MM.1S (cell line): ENCODE measurements around the gene DCUN1D4.

Source experiments
- DNase-seq: peaks from one replicate; pipeline ENCODE4 v3.0.0-alpha.2; 2015
- H2AFZ ChIP-seq: fragments of 300-600 bp; sonication (generic); 2 replicates; pipeline ENCODE4 v1.6.0; 2016; ENCODE audit warnings: antibody characterized with exemption, low read length
- H3F3A ChIP-seq: fragments of 300-600 bp; sonication (generic); 2 replicates; pipeline ENCODE4 v1.6.1; 2016; ENCODE audit warnings: mild to moderate bottlenecking, antibody characterized with exemption, low read length, moderate library complexity, mixed read lengths; ENCODE audit not compliant: insufficient read depth
- H3K27ac ChIP-seq: fragments of 300-600 bp; sonication (generic); 2 replicates; pipeline ENCODE4 v1.5.1; 2016; ENCODE audit warnings: mild to moderate bottlenecking, low read length
- H3K27me3 ChIP-seq: fragments of 300-600 bp; sonication (generic); replicated peaks from 2 replicates; pipeline ENCODE4 v1.6.0; 2016; ENCODE audit warnings: low read length; ENCODE audit not compliant: insufficient read depth
- H3K36me3 ChIP-seq: fragments of 300-600 bp; sonication (generic); replicated peaks from 2 replicates; pipeline ENCODE4 v1.6.1; 2016; ENCODE audit warnings: mild to moderate bottlenecking, low read length, mixed read lengths; ENCODE audit not compliant: insufficient read depth
- H3K4me1 ChIP-seq: fragments of 300-600 bp; sonication (generic); 2 replicates; pipeline ENCODE4 v1.6.1; 2016; ENCODE audit warnings: low read length, mixed read lengths
- H3K4me2 ChIP-seq: fragments of 300-600 bp; sonication (generic); 2 replicates; pipeline ENCODE4 v1.6.0; 2016; ENCODE audit warnings: low read depth, low read length
- H3K4me3 ChIP-seq: fragments of 300-600 bp; sonication (generic); 2 replicates; pipeline ENCODE4 v1.5.1; 2016; ENCODE audit warnings: low read length, mixed read lengths
- H3K79me2 ChIP-seq: fragments of 300-600 bp; sonication (generic); 2 replicates; pipeline ENCODE4 v1.6.1; 2016; ENCODE audit warnings: mixed run types, low read length, mixed read lengths
- H3K9ac ChIP-seq: fragments of 300-600 bp; sonication (generic); 2 replicates; pipeline ENCODE4 v1.6.1; 2016; ENCODE audit warnings: low read length, mixed read lengths
- H3K9me2 ChIP-seq: fragments of 300-600 bp; sonication (generic); replicated peaks from 2 replicates; pipeline ENCODE4 v1.6.1; 2016; ENCODE audit warnings: mild to moderate bottlenecking, low read length, mixed read lengths; ENCODE audit not compliant: insufficient read depth
- H3K9me3 ChIP-seq: fragments of 300-600 bp; sonication (generic); replicated peaks from 2 replicates; pipeline ENCODE4 v1.6.1; 2016; ENCODE audit warnings: mild to moderate bottlenecking, low read length, mixed read lengths; ENCODE audit not compliant: insufficient read depth
- H4K20me1 ChIP-seq: fragments of 300-600 bp; sonication (generic); 2 replicates; pipeline ENCODE4 v1.6.1; 2016; ENCODE audit warnings: mild to moderate bottlenecking, low read length, moderate library complexity, mixed read lengths; ENCODE audit not compliant: insufficient read depth
- EZH2 ChIP-seq: fragments of 300-600 bp; sonication (generic); optimal IDR thresholded peaks from 2 replicates; pipeline ENCODE3; 2017; ENCODE audit warnings: low read depth, mild to moderate bottlenecking, antibody characterized with exemption, low read length, mixed read lengths
- EZH2phosphoT487 ChIP-seq: fragments of 300-600 bp; sonication (generic); IDR thresholded peaks from 2 replicates; pipeline ENCODE4 v1.6.1; 2018; ENCODE audit warnings: antibody characterized with exemption, low read length
- TF ChIP-seq, protein P1 (sequence below): fragments of 300-600 bp; sonication (generic); IDR thresholded peaks from 2 replicates; pipeline ENCODE4 v1.5.1; 2016; ENCODE audit warnings: antibody characterized with exemption, low read length, mixed read lengths

DCUN1D4 gene

DNA sequence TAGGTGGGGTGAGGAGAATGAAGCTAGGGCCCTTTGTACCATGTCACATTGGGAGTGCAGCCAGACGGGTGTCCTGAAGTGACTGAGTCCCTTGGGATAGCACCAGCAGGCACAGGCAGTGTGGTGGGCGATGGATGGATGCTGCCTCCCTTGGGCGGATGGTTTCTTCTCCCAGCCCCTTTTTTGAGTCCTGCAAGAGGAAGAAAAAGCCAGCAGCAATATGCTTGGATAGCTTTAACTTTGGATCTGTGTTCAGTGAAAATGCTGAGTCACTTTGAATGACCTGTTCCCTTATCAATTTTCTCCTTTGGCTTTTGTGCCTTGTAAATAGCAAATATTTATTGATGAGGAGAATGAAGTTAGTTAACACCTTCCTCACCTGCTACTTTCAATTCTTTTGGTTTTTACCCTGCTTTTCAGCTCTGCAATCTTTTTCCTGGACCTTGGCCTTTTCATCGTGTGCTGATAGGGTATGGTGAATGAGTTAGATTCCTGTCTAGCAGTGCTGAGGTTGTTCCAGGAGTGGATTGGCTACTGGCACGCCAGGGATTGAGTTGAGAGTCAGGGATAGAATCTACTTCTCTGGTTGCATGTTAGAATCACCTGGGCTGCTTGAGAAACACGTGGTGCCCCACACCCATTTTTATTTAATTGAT, 10.2 kb downstream of the DCUN1D4 start:
- H3K4me2 ChIP-seq, result no peak overlapping the region
- TF ChIP-seq EZH2phosphoT487 (no peak), EZH2 (no peak)
- no peaks in the 10 kb centered on the region for H3K9me3 ChIP-seq
- no peaks in the 10 kb centered on the region for H3K27me3 ChIP-seq
- peaks cover 90% of the 10 kb centered on the region for H3K79me2 ChIP-seq
- no peak for DNase-seq
- no peaks in the 10 kb centered on the region for H3F3A ChIP-seq
- no peaks in the 10 kb centered on the region for H3K36me3 ChIP-seq
- 0 out of 2 replicates have a peak, but pooled peaks cover 5% of the 10 kb centered on the region for H3K4me1 ChIP-seq
- no peak overlapping the region for H3K27ac ChIP-seq
- H2AFZ ChIP-seq, result no peak overlapping the region
- H3K4me3 ChIP-seq, result no peak overlapping the region
- no peak overlapping the region for H3K9ac ChIP-seq
- no peaks in the 10 kb centered on the region for H3K9me2 ChIP-seq
- H4K20me1 ChIP-seq, result no peaks in the 10 kb centered on the region

DNA sequence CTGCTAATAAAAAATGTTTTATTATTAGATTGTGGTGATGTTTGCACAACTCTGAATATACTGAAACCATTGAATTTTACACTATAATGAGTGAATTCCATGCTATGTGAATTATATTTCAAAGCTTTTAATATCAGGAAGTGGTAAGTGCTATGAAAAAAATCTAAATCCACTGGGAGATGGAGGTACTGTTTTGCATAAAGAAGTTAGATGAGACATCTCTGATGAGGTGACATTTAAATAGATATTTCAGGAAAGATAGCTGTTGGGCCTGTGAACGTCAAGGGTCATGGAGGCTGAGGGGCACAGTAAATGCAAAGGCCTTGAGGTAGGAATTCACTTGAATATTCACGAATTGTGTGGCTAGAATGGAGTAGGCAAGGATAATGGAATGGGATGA, 12.3 kb downstream of the DCUN1D4 start:
- Histone ChIP-seq H3K9me3 (no peaks in the 10 kb centered on the region), H3K27me3 (no peaks in the 10 kb centered on the region), H3K4me3 (no peak overlapping the region), H3K79me2 (peaks cover 81% of the 10 kb centered on the region), H3K27ac (no peak overlapping the region), H3K36me3 (no peaks in the 10 kb centered on the region), H3K9me2 (no peaks in the 10 kb centered on the region), H2AFZ (no peak overlapping the region), H3F3A (no peaks in the 10 kb centered on the region), H3K9ac (no peak overlapping the region), H3K4me1 (0 out of 2 replicates have a peak, but pooled peaks cover 5% of the 10 kb centered on the region), H3K4me2 (no peak overlapping the region), H4K20me1 (no peaks in the 10 kb centered on the region)
- DNase-seq, result no peak
- TF ChIP-seq EZH2, result no peak
- TF ChIP-seq, protein P1, sequence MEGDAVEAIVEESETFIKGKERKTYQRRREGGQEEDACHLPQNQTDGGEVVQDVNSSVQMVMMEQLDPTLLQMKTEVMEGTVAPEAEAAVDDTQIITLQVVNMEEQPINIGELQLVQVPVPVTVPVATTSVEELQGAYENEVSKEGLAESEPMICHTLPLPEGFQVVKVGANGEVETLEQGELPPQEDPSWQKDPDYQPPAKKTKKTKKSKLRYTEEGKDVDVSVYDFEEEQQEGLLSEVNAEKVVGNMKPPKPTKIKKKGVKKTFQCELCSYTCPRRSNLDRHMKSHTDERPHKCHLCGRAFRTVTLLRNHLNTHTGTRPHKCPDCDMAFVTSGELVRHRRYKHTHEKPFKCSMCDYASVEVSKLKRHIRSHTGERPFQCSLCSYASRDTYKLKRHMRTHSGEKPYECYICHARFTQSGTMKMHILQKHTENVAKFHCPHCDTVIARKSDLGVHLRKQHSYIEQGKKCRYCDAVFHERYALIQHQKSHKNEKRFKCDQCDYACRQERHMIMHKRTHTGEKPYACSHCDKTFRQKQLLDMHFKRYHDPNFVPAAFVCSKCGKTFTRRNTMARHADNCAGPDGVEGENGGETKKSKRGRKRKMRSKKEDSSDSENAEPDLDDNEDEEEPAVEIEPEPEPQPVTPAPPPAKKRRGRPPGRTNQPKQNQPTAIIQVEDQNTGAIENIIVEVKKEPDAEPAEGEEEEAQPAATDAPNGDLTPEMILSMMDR, result no peak
- TF ChIP-seq EZH2phosphoT487, result no peak

DNA sequence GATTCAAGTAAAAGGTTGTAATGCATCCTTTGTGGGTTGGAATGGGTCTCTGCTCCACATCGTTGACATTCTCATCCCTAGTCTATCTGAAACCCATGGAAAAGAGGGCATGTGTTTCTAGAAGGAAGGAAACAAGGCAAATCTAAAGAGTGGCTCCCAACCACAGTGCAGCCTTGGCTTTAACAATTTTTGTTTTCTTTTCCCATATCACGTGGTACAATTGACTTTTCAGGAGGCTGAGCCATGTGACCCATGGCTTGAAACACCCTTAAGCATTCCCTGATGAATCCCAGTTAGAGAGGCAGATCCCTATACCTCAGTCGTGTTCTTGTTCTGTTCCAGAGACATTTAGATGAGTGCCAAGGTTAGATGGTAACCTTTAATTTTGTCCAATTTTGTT, 12.8 kb downstream of the DCUN1D4 start:
- TF ChIP-seq EZH2 (no peak), EZH2phosphoT487 (no peak)
- TF ChIP-seq, protein P1, result no peak
- Histone ChIP-seq H3K27me3 (no peaks in the 10 kb centered on the region), H3K9me2 (no peaks in the 10 kb centered on the region), H3K4me3 (no peak overlapping the region), H3K9me3 (no peaks in the 10 kb centered on the region), H3F3A (no peaks in the 10 kb centered on the region), H3K36me3 (no peaks in the 10 kb centered on the region), H3K9ac (no peak overlapping the region), H4K20me1 (no peaks in the 10 kb centered on the region), H2AFZ (no peak overlapping the region), H3K27ac (no peak overlapping the region), H3K79me2 (peaks cover 81% of the 10 kb centered on the region), H3K4me1 (0 out of 2 replicates have a peak, but pooled peaks cover 5% of the 10 kb centered on the region), H3K4me2 (no peak overlapping the region)
- no peak for DNase-seq

DNA sequence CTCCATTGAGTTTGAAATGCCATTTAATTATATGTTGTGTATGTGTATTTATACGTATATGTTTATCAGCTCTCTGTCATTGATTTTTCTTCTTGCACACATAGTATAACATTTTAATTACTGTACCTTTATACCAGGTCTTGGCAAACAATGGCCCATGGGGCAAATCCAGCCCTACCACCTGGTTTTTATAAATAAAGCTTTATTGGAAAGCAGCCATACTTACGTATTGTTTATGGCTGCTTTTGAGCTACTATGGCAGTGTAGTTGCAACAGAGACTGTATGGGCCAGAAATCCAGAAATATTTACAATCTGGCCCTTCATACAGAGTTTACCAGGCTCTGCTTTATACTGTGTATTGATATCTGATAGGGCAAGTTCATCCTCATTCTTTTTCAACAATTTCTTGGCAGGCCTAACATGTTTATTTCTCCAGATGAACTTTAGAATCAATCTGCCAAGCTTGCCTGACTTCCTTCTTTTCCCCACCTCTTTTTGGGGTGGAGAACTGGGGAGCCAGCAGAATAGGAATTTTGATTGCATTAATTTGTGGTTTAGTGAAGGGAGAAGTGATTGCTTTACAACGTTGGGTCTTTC, 15.8 kb downstream of the DCUN1D4 start:
- 0 out of 2 replicates have a peak, but pooled peaks cover 5% of the 10 kb centered on the region for H3K4me1 ChIP-seq
- TF ChIP-seq EZH2, result no peak
- TF ChIP-seq, protein P1, result no peak
- no peak for TF ChIP-seq EZH2phosphoT487
- H3K36me3 ChIP-seq, result no peaks in the 10 kb centered on the region
- H2AFZ ChIP-seq, result no peak overlapping the region
- no peak overlapping the region for H3K4me2 ChIP-seq
- no peak overlapping the region for H3K9ac ChIP-seq
- no peaks in the 10 kb centered on the region for H3K27me3 ChIP-seq
- no peaks in the 10 kb centered on the region for H4K20me1 ChIP-seq
- DNase-seq, result no peak
- H3K9me3 ChIP-seq, result no peaks in the 10 kb centered on the region
- peaks cover 66% of the 10 kb centered on the region for H3K79me2 ChIP-seq
- no peak overlapping the region for H3K4me3 ChIP-seq
- no peaks in the 10 kb centered on the region for H3F3A ChIP-seq
- H3K27ac ChIP-seq, result no peak overlapping the region
- H3K9me2 ChIP-seq, result no peaks in the 10 kb centered on the region
